Lower lobe of right lung (tissue), 2 donors: Measurements from ENCODE around the gene TENM4. TPM values are rescaled to one million over a fixed set of nuclear protein-coding genes. Genes with fewer than 3 reads are reported as not detected.

Source experiments
- ATAC-seq, 2 donors: fragments of 200-7000 bp; cut with Tn5 transposase; one replicate each; pipeline ENCODE4 v1.9.1; 2020 to 2022; ENCODE audit warnings: mild to moderate bottlenecking in 2 of 2, moderate library complexity in 2 of 2
- DNase-seq: peaks from one replicate; pipeline ENCODE4 v3.0.0-alpha.2; 2020
- H3K27ac ChIP-seq: fragments of 200-600 bp; one replicate; pipeline ENCODE4 v1.8.0; 2022
- H3K27me3 ChIP-seq: fragments of 200-600 bp; one replicate; pipeline ENCODE4 v1.8.0; 2022; ENCODE audit warnings: low read depth
- H3K36me3 ChIP-seq: fragments of 200-600 bp; one replicate; pipeline ENCODE4 v1.8.0; 2022; ENCODE audit warnings: mild to moderate bottlenecking
- H3K4me1 ChIP-seq: fragments of 200-600 bp; one replicate; pipeline ENCODE4 v1.8.0; 2022
- H3K4me3 ChIP-seq: fragments of 200-600 bp; one replicate; pipeline ENCODE4 v1.8.0; 2022; ENCODE audit warnings: mild to moderate bottlenecking
- H3K9me3 ChIP-seq: fragments of 200-600 bp; one replicate; pipeline ENCODE4 v1.8.0; 2022
- CTCF ChIP-seq: fragments of 200-600 bp; IDR thresholded peaks from one replicate; pipeline ENCODE4 v1.8.0; 2022; ENCODE audit warnings: antibody characterized with exemption, mild to moderate bottlenecking
- intact Hi-C: fragments of 100-400 bp; cut with DNase I; formaldehyde crosslinking; loops from one replicate; pipeline ENCODE4 v1.11.0; 2022
- total RNA-seq: library from RNA; stranded (reverse); fragmentation: NEBNext Ultra II Directional; extraction: Animal tissue kit (Norgen Biotek cat#: 25700); gene quantifications from one replicate; pipeline ENCODE4 v1.2.1, GENCODE V29; 2021
- donor health status: DM: no; HTN: yes; CAD: no; lungs with severe emphysema.

The TENM4 gene
- total RNA-seq, 1 donor from 2014 or later, result 1.1 TPM

GRCh38 chr11:78818201-78818600 is 622.6 kb downstream of the TENM4 start:
- no peaks in the 10 kb centered on the region for H3K27me3 ChIP-seq
- TF ChIP-seq CTCF, result no peak
- ATAC-seq (no peak), DNase-seq (no peak)
- H3K27ac ChIP-seq, result no peak overlapping the region
- no peak overlapping the region for H3K4me3 ChIP-seq
- H3K9me3 ChIP-seq, result no peaks in the 10 kb centered on the region
- H3K36me3 ChIP-seq, result no peaks in the 10 kb centered on the region
- intact Hi-C loops, result no loop called here
- peaks cover 1% of the 10 kb centered on the region for H3K4me1 ChIP-seq

GRCh38 chr11:78815831-78816230 is 625.0 kb downstream of the TENM4 start:
- Histone ChIP-seq H3K4me1 (peaks cover 11% of the 10 kb centered on the region), H3K9me3 (no peaks in the 10 kb centered on the region), H3K36me3 (no peaks in the 10 kb centered on the region), H3K27ac (no peak overlapping the region), H3K4me3 (no peak overlapping the region), H3K27me3 (no peaks in the 10 kb centered on the region)
- peak; percentile 38 to 41 for ATAC-seq
- intact Hi-C loops, result no loop called here
- DNase-seq, result no peak
- no peak for TF ChIP-seq CTCF

GRCh38 chr11:78812513-78813293 is 628.1 kb downstream of the TENM4 start:
- H3K9me3 ChIP-seq, result no peaks in the 10 kb centered on the region
- intact Hi-C loops, result no loop called here
- ATAC-seq, result peak; percentile 74 to 85
- peak; percentile 13 for TF ChIP-seq CTCF
- H3K4me1 ChIP-seq, result peaks cover 21% of the 10 kb centered on the region
- H3K4me3 ChIP-seq, result no peak overlapping the region
- no peaks in the 10 kb centered on the region for H3K27me3 ChIP-seq
- DNase-seq, result no peak
- no peak overlapping the region for H3K27ac ChIP-seq
- H3K36me3 ChIP-seq, result no peaks in the 10 kb centered on the region

GRCh38 chr11:78810559-78811009 is 630.2 kb downstream of the TENM4 start:
- ATAC-seq (no peak), DNase-seq (no peak)
- Histone ChIP-seq H3K4me1 (peaks cover 21% of the 10 kb centered on the region), H3K27me3 (no peaks in the 10 kb centered on the region), H3K4me3 (no peak overlapping the region), H3K9me3 (no peaks in the 10 kb centered on the region), H3K27ac (peak overlapping the region; percentile 32), H3K36me3 (no peaks in the 10 kb centered on the region)
- no peak for TF ChIP-seq CTCF
- intact Hi-C loops, result no loop called here

GRCh38 chr11:78809931-78810541 is 630.8 kb downstream of the TENM4 start:
- Histone ChIP-seq H3K9me3 (no peaks in the 10 kb centered on the region), H3K4me1 (peaks cover 21% of the 10 kb centered on the region), H3K27ac (peak overlapping the region; percentile 32), H3K4me3 (no peak overlapping the region), H3K36me3 (no peaks in the 10 kb centered on the region), H3K27me3 (no peaks in the 10 kb centered on the region)
- intact Hi-C loops, result no loop called here
- TF ChIP-seq CTCF, result no peak
- no peak for ATAC-seq
- no peak for DNase-seq
